GM12875 (cell line): Measurements from ENCODE around the gene TEX35.

Experiments used
- H3K4me3 ChIP-seq: one replicate; pipeline ENCODE4 v1.5.1; 2011; ENCODE audit warnings: low read depth, low read length, control low read depth
- TF ChIP-seq, protein P1 (sequence below): IDR thresholded peaks from 2 replicates; pipeline ENCODE4 v1.5.1; 2011; ENCODE audit warnings: low read depth, mild to moderate bottlenecking, control low read depth, inconsistent platforms, low read length, moderate library complexity, borderline replicate concordance; ENCODE audit not compliant: insufficient read depth

TEX35 gene

DNA sequence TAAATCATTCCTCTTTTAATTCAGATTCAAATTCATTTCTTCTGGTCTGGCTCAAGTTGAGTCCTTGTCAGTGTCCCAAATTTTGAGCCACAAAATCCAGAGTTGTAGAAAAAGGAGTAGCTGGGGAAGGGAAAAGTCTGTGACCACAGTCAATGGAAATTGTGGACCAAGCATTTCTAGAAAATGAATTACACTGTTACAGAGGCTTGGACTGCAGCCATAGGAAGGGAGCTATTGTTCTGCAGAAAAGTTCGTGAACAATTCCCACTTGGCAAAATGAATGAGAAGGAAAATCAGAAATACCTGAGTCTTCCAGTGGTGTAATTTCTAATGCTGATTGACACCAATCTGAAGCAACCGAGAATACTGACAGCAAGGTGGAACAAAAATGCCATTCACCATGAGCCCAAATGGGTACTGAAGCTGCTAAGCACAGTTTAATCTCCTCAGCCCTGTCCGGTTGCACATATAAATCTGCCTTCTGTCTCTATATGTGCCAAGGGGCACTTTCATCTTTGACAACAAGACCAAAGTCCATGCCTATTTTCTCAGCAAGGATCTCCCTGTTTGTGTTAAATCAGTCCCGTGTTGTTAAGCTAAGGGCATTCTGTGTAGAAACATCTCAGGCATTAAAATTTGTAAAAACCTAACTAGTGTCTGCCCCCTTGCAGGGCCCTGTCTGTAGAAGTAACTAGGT, 51.3 kb downstream of the TEX35 start:
- no peak overlapping the region for H3K4me3 ChIP-seq
- TF ChIP-seq, protein P1, sequence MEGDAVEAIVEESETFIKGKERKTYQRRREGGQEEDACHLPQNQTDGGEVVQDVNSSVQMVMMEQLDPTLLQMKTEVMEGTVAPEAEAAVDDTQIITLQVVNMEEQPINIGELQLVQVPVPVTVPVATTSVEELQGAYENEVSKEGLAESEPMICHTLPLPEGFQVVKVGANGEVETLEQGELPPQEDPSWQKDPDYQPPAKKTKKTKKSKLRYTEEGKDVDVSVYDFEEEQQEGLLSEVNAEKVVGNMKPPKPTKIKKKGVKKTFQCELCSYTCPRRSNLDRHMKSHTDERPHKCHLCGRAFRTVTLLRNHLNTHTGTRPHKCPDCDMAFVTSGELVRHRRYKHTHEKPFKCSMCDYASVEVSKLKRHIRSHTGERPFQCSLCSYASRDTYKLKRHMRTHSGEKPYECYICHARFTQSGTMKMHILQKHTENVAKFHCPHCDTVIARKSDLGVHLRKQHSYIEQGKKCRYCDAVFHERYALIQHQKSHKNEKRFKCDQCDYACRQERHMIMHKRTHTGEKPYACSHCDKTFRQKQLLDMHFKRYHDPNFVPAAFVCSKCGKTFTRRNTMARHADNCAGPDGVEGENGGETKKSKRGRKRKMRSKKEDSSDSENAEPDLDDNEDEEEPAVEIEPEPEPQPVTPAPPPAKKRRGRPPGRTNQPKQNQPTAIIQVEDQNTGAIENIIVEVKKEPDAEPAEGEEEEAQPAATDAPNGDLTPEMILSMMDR, result no peak

DNA sequence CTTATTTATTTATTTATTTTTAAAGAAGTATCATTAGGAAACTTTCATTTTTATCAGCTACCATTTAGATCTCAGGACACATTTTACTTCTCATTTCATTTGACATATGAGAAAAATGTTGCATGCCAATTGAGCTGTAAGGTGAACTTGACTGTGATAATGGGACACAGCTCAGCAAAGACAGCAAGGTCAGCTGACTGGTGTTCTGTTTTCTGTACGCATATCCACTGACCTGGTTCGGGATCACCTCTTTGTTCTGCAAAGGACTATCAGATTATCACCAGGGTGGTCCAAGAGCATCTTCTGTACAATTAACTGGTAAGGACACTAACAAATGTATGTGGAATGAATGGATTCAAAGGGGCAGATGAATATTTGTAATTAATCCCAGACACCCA, 51.9 kb downstream of the TEX35 start:
- no peak overlapping the region for H3K4me3 ChIP-seq
- TF ChIP-seq, protein P1, result no peak

DNA sequence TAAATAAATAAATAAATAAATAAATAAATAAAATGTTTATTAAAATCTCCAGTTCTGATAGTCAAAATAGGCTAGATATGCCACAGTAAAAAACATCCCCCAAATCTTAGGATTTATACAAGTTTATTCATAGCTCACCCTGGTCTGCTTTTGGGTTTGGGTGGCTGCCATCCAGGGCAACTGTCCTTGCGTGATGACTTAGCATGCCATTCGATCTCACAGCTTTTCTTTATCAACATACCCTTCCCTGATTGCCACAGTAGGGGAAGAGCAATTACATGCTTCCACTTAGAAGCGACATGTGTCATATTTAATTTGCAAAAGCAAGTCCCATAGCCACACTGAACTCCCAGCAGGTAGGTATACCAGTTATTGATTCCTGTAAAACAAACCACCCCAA, 52.7 kb downstream of the TEX35 start:
- no peak overlapping the region for H3K4me3 ChIP-seq
- TF ChIP-seq, protein P1, result no peak

- no peak overlapping the region for H3K4me3 ChIP-seq
- TF ChIP-seq, protein P1, result no peak
Measured at GRCh38 chr1:178566187-178566586, 53.3 kb downstream of the TEX35 start.

DNA sequence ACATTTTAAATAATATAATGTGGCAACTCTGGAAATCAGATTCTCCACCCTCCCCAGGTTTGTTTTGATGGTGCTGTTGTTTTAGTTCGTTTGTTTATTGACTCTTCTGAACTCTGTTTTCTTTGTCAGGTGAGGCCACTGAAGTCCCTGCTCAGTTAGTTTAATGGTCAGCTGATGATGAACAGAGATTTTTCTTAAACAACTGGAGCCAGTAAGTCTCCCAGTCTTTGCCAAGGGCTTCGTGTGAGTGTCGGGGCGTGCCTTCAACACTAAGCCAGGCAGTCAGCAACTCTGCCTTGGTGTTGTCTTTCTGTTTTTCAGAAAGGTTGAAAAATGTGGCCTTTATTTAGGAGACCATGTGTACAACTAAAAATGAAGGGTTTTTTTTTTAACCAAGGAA, 58.9 kb downstream of the TEX35 start:
- TF ChIP-seq, protein P1, result no peak
- H3K4me3 ChIP-seq, result no peak overlapping the region
